ENCODE results near the gene SAFB.

Gene SAFB

DNA sequence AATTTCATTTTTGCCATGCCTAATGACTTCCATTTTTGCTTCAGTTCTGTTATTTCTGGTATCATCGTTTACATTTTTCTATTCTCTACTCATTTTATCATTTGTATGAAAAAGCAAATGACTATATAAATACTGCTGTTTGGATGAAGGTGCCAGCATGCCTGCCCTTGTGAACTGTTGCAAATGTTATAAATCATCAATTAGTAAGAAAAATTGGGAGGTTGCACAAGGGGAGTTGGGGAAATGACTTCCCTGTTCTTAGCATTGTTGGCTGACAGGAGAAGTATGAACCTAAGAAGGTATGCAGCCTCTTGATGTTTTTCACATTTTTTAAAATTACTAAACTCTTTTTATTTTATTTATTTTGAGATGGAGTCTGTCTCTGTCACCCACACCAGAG, 15.1 kb downstream of the SAFB start:
- Histone ChIP-seq H3K79me2 (ENCODE audit: insufficient read depth, low read length) (peaks cover 98% of the 10 kb centered on the region), H3K4me1 (ENCODE audit: insufficient read depth, low read length, poor library complexity, severe bottlenecking) (no peaks in the 10 kb centered on the region), H3K9me2 (replicated peaks; ENCODE audit: low read depth, low read length) (no peaks in the 10 kb centered on the region), H3K4me2 (ENCODE audit: low read depth, low read length, poor library complexity, severe bottlenecking) (no peak overlapping the region), H3K27me3 (ENCODE audit: insufficient read depth, low read length, poor library complexity, severe bottlenecking) (no peaks in the 10 kb centered on the region), H3K9me3 (ENCODE audit: insufficient read depth, low read depth, low read length) (no peaks in the 10 kb centered on the region), H4K20me1 (ENCODE audit: insufficient read depth, low read length, poor library complexity, severe bottlenecking) (peaks cover 80% of the 10 kb centered on the region), H3K4me3 (ENCODE audit: low read length, poor library complexity, severe bottlenecking) (no peak overlapping the region), H3F3A (ENCODE audit: low read depth) (no peaks in the 10 kb centered on the region), H3K36me3 (ENCODE audit: insufficient read depth, low read length) (peaks cover 43% of the 10 kb centered on the region), H3K9ac (ENCODE audit: low read depth, low read length, poor library complexity, severe bottlenecking) (no peak overlapping the region), H2AFZ (ENCODE audit: low read length) (no peak overlapping the region)
- TF ChIP-seq EZH2phosphoT487 (IDR thresholded peaks at IDR 0.05; ENCODE audit: borderline replicate concordance) = no peak
- TF ChIP-seq, protein P1, sequence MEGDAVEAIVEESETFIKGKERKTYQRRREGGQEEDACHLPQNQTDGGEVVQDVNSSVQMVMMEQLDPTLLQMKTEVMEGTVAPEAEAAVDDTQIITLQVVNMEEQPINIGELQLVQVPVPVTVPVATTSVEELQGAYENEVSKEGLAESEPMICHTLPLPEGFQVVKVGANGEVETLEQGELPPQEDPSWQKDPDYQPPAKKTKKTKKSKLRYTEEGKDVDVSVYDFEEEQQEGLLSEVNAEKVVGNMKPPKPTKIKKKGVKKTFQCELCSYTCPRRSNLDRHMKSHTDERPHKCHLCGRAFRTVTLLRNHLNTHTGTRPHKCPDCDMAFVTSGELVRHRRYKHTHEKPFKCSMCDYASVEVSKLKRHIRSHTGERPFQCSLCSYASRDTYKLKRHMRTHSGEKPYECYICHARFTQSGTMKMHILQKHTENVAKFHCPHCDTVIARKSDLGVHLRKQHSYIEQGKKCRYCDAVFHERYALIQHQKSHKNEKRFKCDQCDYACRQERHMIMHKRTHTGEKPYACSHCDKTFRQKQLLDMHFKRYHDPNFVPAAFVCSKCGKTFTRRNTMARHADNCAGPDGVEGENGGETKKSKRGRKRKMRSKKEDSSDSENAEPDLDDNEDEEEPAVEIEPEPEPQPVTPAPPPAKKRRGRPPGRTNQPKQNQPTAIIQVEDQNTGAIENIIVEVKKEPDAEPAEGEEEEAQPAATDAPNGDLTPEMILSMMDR (conservative IDR thresholded peaks at IDR 0.05; ENCODE audit: low read length) = no peak

DNA sequence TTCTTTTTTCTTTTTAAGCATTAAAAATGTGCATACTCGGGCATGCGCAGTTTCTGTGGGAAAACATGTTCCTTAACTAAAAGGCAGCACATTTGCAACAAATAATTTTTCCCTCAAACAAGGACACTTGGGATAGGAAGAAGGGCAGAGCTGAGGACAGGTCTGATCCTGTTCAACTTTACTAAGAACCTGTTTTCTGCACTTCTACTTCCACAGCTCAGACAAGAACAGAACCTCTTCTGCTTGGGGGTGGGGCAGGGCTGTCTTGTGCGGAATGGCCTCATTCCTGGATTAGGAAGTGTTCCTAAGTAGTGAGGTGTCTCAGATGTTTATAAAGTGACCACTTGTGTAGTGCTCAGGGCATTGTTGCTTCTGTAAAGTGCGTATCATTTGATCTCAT, 18.3 kb downstream of the SAFB start:
- Histone ChIP-seq H3K4me2 (ENCODE audit: low read depth, low read length, poor library complexity, severe bottlenecking) (no peak overlapping the region), H3F3A (ENCODE audit: low read depth) (no peaks in the 10 kb centered on the region), H3K9me3 (ENCODE audit: insufficient read depth, low read depth, low read length) (no peaks in the 10 kb centered on the region), H4K20me1 (ENCODE audit: insufficient read depth, low read length, poor library complexity, severe bottlenecking) (peaks cover 81% of the 10 kb centered on the region), H3K4me3 (ENCODE audit: low read length, poor library complexity, severe bottlenecking) (no peak overlapping the region), H3K9me2 (replicated peaks; ENCODE audit: low read depth, low read length) (no peaks in the 10 kb centered on the region), H3K36me3 (ENCODE audit: insufficient read depth, low read length) (peaks cover 68% of the 10 kb centered on the region), H2AFZ (ENCODE audit: low read length) (no peak overlapping the region), H3K27me3 (ENCODE audit: insufficient read depth, low read length, poor library complexity, severe bottlenecking) (no peaks in the 10 kb centered on the region), H3K9ac (ENCODE audit: low read depth, low read length, poor library complexity, severe bottlenecking) (no peak overlapping the region), H3K4me1 (ENCODE audit: insufficient read depth, low read length, poor library complexity, severe bottlenecking) (no peaks in the 10 kb centered on the region), H3K79me2 (ENCODE audit: insufficient read depth, low read length) (peaks cover 96% of the 10 kb centered on the region)
- TF ChIP-seq, protein P1 (conservative IDR thresholded peaks at IDR 0.05; ENCODE audit: low read length) = no peak
- TF ChIP-seq EZH2phosphoT487 (IDR thresholded peaks at IDR 0.05; ENCODE audit: borderline replicate concordance) = no peak

DNA sequence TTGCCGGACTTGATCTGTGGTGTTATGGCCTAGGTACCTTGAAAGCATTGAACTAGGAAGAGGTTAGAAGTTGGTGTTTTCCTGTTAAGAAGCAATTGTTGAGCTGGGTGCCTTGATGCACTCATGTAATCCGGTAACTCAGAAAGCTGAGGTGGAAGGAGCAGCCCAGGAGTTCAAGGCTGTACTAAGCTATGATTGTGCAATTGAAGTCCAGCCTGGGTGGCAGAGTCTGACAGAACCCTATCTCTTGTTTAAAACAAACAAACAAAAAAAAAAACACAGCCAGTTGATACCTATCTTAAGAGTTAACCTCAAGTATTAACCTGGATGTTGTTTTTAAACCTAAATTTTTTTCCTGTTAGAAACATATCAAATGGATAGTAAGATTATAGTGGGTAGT, 19.3 kb downstream of the SAFB start:
- Histone ChIP-seq H3K4me3 (ENCODE audit: low read length, poor library complexity, severe bottlenecking) (no peak overlapping the region), H3K27me3 (ENCODE audit: insufficient read depth, low read length, poor library complexity, severe bottlenecking) (no peaks in the 10 kb centered on the region), H3K9ac (ENCODE audit: low read depth, low read length, poor library complexity, severe bottlenecking) (no peak overlapping the region), H3K4me2 (ENCODE audit: low read depth, low read length, poor library complexity, severe bottlenecking) (no peak overlapping the region), H3K79me2 (ENCODE audit: insufficient read depth, low read length) (peaks cover 94% of the 10 kb centered on the region), H4K20me1 (ENCODE audit: insufficient read depth, low read length, poor library complexity, severe bottlenecking) (peaks cover 87% of the 10 kb centered on the region), H3K36me3 (ENCODE audit: insufficient read depth, low read length) (peaks cover 77% of the 10 kb centered on the region), H2AFZ (ENCODE audit: low read length) (no peak overlapping the region), H3K9me3 (ENCODE audit: insufficient read depth, low read depth, low read length) (no peaks in the 10 kb centered on the region), H3K4me1 (ENCODE audit: insufficient read depth, low read length, poor library complexity, severe bottlenecking) (no peaks in the 10 kb centered on the region), H3F3A (ENCODE audit: low read depth) (no peaks in the 10 kb centered on the region), H3K9me2 (replicated peaks; ENCODE audit: low read depth, low read length) (no peaks in the 10 kb centered on the region)
- TF ChIP-seq EZH2phosphoT487 (IDR thresholded peaks at IDR 0.05; ENCODE audit: borderline replicate concordance) = no peak
- TF ChIP-seq, protein P1 (conservative IDR thresholded peaks at IDR 0.05; ENCODE audit: low read length) = no peak

All from Loucy (cell line).